Esophagus (tissue), 2 donors: ENCODE data around the gene ZNF471. TPM values are rescaled to one million over a fixed set of nuclear protein-coding genes. Genes with fewer than 3 reads are reported as not detected.

Experiments
- H3K27ac ChIP-seq, 2 donors: one replicate each; pipeline ENCODE4 v1.5.1; 2013; ENCODE audit warnings: low read depth in 2 of 2, mild to moderate bottlenecking in 2 of 2, inconsistent platforms in 1 of 2, low read length in 1 of 2, moderate library complexity in 1 of 2
- H3K27me3 ChIP-seq, 2 donors: one replicate each; pipeline ENCODE4 v1.6.1; 2013; ENCODE audit warnings: low read length in 2 of 2, control low read depth in 1 of 2, mild to moderate bottlenecking in 1 of 2; ENCODE audit not compliant: insufficient read depth in 2 of 2, control insufficient read depth in 1 of 2
- H3K36me3 ChIP-seq, 2 donors: one replicate each; pipeline ENCODE4 v1.6.1; 2013; ENCODE audit warnings: low read length in 1 of 2; ENCODE audit not compliant: control insufficient read depth in 2 of 2, insufficient read depth in 2 of 2
- H3K4me1 ChIP-seq, 2 donors: one replicate each; pipeline ENCODE4 v1.6.1; 2013; ENCODE audit warnings: low read length in 1 of 2; ENCODE audit not compliant: control insufficient read depth in 2 of 2, insufficient read depth in 2 of 2
- H3K4me3 ChIP-seq, 2 donors: one replicate each; pipeline ENCODE4 v1.5.1; 2013; ENCODE audit warnings: low read length in 2 of 2, mild to moderate bottlenecking in 2 of 2, low read depth in 1 of 2, moderate library complexity in 1 of 2
- H3K9me3 ChIP-seq, 2 donors: one replicate each; pipeline ENCODE4 v1.6.1; 2013; ENCODE audit warnings: mild to moderate bottlenecking in 2 of 2, low read depth in 1 of 2, low read length in 1 of 2, moderate library complexity in 1 of 2; ENCODE audit not compliant: control insufficient read depth in 2 of 2, insufficient read depth in 1 of 2
- WGBS, 2 donors: extraction: QIAGEN DNeasy Blood & Tissue Kit; methylation state at CpG; one replicate each; pipeline ENCODE4 v1.1.7; 2013; 5-methylcytosine and 5-hydroxymethylcytosine counted together
- polyA plus RNA-seq, 2 donors: library from polyadenylated mRNA; stranded (reverse); fragments of 200-250 nt; gene quantifications; one replicate each; pipeline ENCODE4 v1.2.3, GENCODE V29; 2013
- donor health status: healthy with polysubstance abuse.
- donor health status: Bipolar disorder and iron deficiency.

The ZNF471 gene
- polyA plus RNA-seq, 2 donors = 1.2 to 2.2 TPM

DNA sequence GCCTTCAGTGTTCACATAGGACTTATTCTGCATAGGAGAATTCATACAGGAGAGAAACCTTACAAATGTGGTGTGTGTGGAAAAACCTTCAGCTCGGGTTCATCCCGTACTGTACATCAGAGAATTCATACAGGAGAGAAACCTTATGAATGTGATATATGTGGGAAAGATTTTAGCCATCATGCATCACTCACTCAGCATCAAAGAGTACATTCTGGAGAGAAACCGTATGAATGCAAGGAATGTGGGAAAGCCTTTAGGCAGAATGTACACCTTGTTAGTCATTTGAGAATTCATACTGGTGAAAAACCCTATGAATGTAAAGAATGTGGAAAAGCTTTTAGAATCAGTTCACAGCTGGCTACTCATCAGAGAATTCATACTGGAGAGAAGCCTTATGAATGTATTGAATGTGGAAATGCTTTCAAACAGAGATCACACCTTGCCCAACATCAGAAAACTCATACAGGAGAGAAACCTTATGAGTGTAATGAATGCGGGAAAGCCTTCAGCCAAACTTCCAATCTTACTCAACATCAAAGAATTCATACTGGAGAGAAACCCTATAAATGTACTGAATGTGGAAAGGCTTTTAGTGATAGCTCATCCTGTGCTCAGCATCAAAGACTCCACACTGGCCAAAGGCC is 17.7 kb downstream of the ZNF471 start:
- no peak overlapping the region for H3K27ac ChIP-seq
- no peaks in the 10 kb centered on the region for H3K4me1 ChIP-seq
- peaks cover 21 to 35% of the 10 kb centered on the region in 2 donors for H3K9me3 ChIP-seq
- H3K27me3 ChIP-seq = no peaks in the 10 kb centered on the region
- 93 to 95% methylated on average over 4 of the region's 4 CpGs for WGBS, 2 donors
- peaks cover 2 to 5% of the 10 kb centered on the region in 2 donors for H3K36me3 ChIP-seq
- H3K4me3 ChIP-seq = no peak overlapping the region

DNA sequence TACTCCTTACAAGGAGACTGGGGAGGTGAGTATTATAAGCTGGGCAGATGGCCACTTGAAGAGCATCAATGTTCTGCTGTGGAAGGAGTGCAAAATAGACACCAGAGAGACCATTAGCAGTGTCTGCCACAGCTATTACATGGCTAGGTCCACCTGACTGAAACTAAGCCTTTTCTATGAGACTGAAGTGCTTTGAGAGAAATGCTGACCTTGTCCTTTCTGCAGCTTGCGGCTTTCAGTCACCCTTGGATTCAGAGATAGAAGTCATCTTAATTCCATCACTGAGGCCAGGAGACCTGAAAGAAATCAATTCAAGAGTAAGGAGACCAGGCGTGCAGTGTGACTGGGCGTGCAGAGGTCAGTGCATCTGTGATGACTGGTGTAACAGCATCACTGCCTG is 29.8 kb downstream of the ZNF471 start:
- WGBS, 2 donors = 92 to 95% methylated on average over 3 of the region's 3 CpGs
- Histone ChIP-seq H3K9me3 (peaks cover 13 to 27% of the 10 kb centered on the region in 2 donors), H3K27me3 (no peaks in the 10 kb centered on the region), H3K27ac (no peak overlapping the region), H3K4me3 (no peak overlapping the region), H3K36me3 (peaks cover 2 to 3% of the 10 kb centered on the region in 2 donors), H3K4me1 (no peaks in the 10 kb centered on the region)

DNA sequence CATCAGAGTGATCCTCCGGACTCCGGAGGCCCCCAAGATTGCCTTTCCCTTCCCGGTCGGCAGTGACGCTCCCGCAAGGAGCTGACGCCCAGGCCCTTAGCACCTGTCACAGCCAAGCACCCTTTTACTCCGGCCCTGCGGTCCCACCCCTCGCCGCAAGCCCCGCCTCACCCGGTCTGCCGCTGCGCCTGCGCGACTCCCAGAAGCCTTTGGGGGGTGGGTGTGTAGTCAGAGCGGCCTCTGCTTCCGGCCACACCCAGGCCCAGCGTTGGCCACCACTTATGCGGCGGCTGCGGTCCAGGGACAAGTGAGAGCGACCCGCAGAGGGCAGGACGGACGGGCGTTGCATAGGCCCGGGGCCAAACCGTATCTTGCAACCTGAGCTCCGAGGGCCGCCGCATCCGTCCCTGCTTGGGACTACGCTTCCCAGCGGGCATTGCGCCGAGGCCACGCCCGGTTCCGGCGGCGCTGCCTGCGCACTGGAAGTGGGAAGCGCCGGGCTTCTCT is 30.7 kb downstream of the ZNF471 start:
- Histone ChIP-seq H3K4me1 (no peaks in the 10 kb centered on the region), H3K9me3 (peaks cover 13 to 25% of the 10 kb centered on the region in 2 donors), H3K4me3 (peak overlapping the region; percentile 48 to 73), H3K36me3 (peaks cover 2 to 3% of the 10 kb centered on the region in 2 donors), H3K27ac (peak overlapping the region; percentile 92 to 96), H3K27me3 (no peaks in the 10 kb centered on the region)
- 1% methylated on average over 36 to 46 of the region's 46 CpGs for WGBS, 2 donors

DNA sequence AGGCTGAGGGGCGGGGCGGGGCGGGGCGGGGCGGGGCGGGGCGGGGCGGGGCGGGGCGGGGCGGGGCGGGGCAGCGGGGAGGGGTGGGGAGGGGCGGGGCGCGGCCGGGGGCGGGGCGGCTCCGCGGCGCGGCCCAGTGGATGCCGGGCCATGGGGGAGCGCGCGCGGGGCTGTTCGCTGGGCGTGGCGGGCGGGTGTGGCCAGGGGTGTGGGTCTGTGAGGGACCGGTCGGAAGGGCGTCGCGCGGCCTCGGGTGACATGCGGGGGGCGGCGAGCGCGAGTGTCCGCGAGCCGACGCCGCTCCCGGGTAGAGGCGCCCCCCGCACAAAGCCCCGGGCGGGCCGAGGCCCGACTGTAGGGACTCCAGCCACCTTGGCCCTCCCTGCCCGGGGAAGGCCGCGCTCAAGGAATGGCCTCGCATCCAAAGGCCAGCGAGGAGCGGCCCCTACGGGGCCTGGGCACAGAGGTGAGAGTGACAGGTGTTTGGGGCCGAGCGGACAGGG is 31.2 kb downstream of the ZNF471 start, which contains the start of gene ZFP28:
ZFP28 (plus strand) TSS at position 188 of the 503 bp plus-strand sequence; CDS start at position 259, 71 bp downstream.
- no peaks in the 10 kb centered on the region for H3K27me3 ChIP-seq
- H3K36me3 ChIP-seq = peaks cover 2 to 3% of the 10 kb centered on the region in 2 donors
- peak within 1 kb of the TSS; percentile 48 to 73 for H3K4me3 ChIP-seq
- peaks cover 13 to 20% of the 10 kb centered on the region in 2 donors for H3K9me3 ChIP-seq
- peak within 1 kb of the TSS; percentile 92 to 96 for H3K27ac ChIP-seq
- no peaks in the 10 kb centered on the region for H3K4me1 ChIP-seq
- 2% methylated on average over 38 to 50 of the region's 65 CpGs for WGBS, 2 donors

DNA sequence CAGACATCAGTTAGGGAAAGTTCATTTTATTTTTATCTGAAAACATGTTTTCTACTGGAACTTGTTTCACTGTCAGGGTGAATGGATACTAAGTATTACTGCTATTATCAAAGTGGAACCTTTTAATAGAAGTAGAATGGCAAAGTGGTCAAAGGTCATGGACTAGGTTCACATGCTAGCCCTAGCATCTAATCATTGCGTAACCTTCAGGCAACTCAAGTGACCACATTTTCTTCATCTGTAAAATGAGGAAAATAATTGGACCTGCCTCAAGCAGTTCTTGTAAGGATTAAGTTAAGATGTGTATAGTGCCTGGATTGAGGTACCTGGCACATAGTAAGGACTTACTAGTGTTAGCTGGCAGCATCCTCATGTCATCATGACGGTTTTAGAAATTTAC is 36.1 kb downstream of the ZNF471 start:
- 94 to 96% methylated on average over 2 of the region's 2 CpGs for WGBS, 2 donors
- Histone ChIP-seq H3K4me3 (no peak overlapping the region), H3K27me3 (no peaks in the 10 kb centered on the region), H3K27ac (no peak overlapping the region), H3K4me1 (no peaks in the 10 kb centered on the region), H3K36me3 (peaks cover 3 to 7% of the 10 kb centered on the region in 2 donors), H3K9me3 (peaks cover 14 to 20% of the 10 kb centered on the region in 2 donors)

DNA sequence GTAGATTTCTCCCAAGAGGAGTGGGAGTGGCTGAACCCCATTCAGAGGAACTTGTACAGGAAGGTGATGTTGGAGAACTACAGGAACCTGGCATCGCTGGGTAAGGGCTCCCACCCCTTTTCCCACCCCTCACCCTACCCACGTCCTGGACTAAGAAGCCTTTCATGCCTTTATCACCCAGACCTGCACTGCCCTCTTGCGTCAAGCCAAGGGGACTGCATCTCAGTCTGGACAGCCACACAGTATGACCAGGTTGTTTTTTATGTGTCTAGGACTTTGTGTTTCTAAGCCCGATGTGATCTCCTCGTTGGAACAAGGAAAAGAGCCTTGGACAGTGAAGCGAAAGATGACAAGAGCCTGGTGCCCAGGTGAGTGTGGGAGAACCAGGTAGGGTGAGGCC is 39.9 kb downstream of the ZNF471 start:
- Histone ChIP-seq H3K4me3 (no peak overlapping the region), H3K36me3 (peaks cover 12 to 15% of the 10 kb centered on the region in 2 donors), H3K9me3 (peaks cover 13 to 21% of the 10 kb centered on the region in 2 donors), H3K4me1 (no peaks in the 10 kb centered on the region), H3K27me3 (no peaks in the 10 kb centered on the region), H3K27ac (no peak overlapping the region)
- 62 to 66% methylated on average over 6 of the region's 6 CpGs for WGBS, 2 donors

DNA sequence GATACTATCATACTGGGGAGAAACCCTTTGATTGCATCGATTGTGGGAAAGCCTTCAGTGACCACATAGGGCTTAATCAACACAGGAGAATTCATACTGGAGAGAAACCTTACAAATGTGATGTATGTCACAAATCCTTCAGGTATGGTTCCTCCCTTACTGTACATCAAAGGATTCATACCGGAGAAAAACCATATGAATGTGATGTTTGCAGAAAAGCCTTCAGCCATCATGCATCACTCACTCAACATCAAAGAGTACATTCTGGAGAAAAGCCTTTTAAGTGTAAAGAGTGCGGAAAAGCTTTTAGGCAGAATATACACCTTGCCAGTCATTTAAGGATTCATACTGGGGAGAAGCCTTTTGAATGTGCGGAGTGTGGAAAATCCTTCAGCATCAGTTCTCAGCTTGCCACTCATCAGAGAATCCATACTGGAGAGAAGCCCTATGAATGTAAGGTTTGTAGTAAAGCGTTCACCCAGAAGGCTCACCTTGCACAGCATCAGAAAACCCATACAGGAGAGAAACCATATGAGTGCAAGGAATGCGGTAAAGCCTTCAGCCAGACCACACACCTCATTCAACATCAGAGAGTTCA is 46.7 kb downstream of the ZNF471 start:
- 89 to 96% methylated on average over 6 of the region's 6 CpGs for WGBS, 2 donors
- Histone ChIP-seq H3K36me3 (peaks cover 15 to 16% of the 10 kb centered on the region in 2 donors), H3K9me3 (peaks cover 17% of the 10 kb centered on the region in 2 donors)

DNA sequence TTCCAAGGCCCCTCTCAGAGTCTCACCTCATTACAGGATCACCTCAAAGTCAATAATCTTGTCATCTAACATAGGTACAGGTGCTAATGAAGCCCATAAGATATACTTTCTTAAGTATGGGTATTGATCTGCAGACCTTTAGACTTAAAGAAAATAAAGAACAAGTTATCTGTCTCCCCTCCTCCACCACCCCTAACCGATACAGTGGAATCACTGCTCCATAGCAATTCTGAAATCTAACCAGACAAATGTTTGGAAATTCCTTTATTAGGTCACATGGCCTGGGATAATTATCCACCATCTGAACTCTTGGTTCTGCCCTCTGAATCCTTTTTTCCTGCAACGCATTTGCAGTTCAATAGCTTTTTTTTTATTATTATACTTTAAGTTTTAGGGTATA is 55.1 kb downstream of the ZNF471 start:
- no peaks in the 10 kb centered on the region for H3K27me3 ChIP-seq
- no peaks in the 10 kb centered on the region for H3K36me3 ChIP-seq
- peaks cover 0 to under 1% of the 10 kb centered on the region in 2 donors for H3K4me1 ChIP-seq
- WGBS, 2 donors = 92 to 94% methylated on average over 2 of the region's 2 CpGs
- no peak overlapping the region for H3K27ac ChIP-seq
- no peak overlapping the region for H3K4me3 ChIP-seq
- H3K9me3 ChIP-seq = peaks cover 9 to 16% of the 10 kb centered on the region in 2 donors

More for the DNA sequence above, 46.7 kb downstream of the ZNF471 start:
- H3K4me1 ChIP-seq = no peaks in the 10 kb centered on the region
- H3K27ac ChIP-seq = no peak overlapping the region
- H3K4me3 ChIP-seq = no peak overlapping the region
- H3K27me3 ChIP-seq = no peaks in the 10 kb centered on the region

DNA sequence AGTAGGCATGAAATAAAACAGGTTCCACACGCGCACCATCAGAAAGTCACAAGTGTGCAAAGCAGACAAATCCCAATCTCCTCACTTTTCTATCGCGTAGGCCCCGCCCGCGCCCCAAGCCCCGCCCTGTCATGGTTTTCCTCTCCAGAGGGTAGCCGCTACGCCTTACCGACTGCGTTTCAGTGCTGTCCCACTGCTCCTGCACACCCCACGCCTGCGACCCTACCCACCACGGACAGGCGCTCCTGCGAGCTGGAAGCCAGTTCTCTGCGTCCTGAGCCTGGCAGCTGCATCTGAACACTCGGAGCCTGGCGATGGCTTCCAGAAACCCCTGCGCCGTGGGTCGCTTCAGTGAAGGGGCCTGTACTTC is 59.2 kb downstream of the ZNF471 start:
- Histone ChIP-seq H3K27ac (peak overlapping the region; percentile 79 to 83), H3K9me3 (peaks cover 5 to 20% of the 10 kb centered on the region in 2 donors), H3K27me3 (no peaks in the 10 kb centered on the region), H3K4me3 (peak overlapping the region; percentile 90 to 92), H3K4me1 (peaks cover 0 to 4% of the 10 kb centered on the region in 2 donors), H3K36me3 (peaks cover 8 to 10% of the 10 kb centered on the region in 2 donors)
- 1 to 3% methylated on average over 23 of the region's 23 CpGs for WGBS, 2 donors
